H1 (cell line): ENCODE results near the gene THRB. TPM values are rescaled to one million over a fixed set of nuclear protein-coding genes. Genes with fewer than 3 reads are reported as not detected.
A peak's percentile ranks its signal among the peaks of the same experiment; 100 is the strongest.

Experiments used
- CTCF ChIA-PET: fragments of 300-600 bp; sonication (Branson Sonifier 250); formaldehyde crosslinking; loops from one replicate; lab custom pipeline; 2021; ENCODE audit not compliant: partially characterized antibody; lab: Charles Lee
- POLR2A ChIA-PET: fragments of 300-600 bp; sonication (Branson Sonifier 250); formaldehyde crosslinking; loops from one replicate; lab custom pipeline; 2021; ENCODE audit warnings: inconsistent platforms; ENCODE audit not compliant: partially characterized antibody; lab: Charles Lee
- DNase-seq, 2 experiments: peaks; one replicate each; pipeline versions ENCODE4 v3.0.0 to v3.0.0-alpha.2; 2010 to 2022; ENCODE audit warnings: low spot score in 2 of 2, low read depth in 1 of 2, mixed read lengths in 1 of 2
- FAIRE-seq: peaks from 2 replicates; lab custom pipeline; 2011; peaks lifted over from hg19 to GRCh38; lab: Jason Lieb, UNC
- H2AFZ ChIP-seq: 2 replicates; pipeline ENCODE4 v1.8.1; 2012; ENCODE audit warnings: low read length, inconsistent platforms
- H2AK5ac ChIP-seq: 2 replicates; pipeline ENCODE4 v1.6.1; 2013; ENCODE audit warnings: low read depth, low read length
- H2BK120ac ChIP-seq: replicated peaks from 2 replicates; pipeline ENCODE3; 2013; ENCODE audit warnings: low read depth, low read length, inconsistent platforms
- H2BK12ac ChIP-seq: 2 replicates; pipeline ENCODE4 v1.6.1; 2013; ENCODE audit warnings: low read depth, low read length
- H2BK15ac ChIP-seq: 2 replicates; pipeline ENCODE4 v1.6.1; 2013; ENCODE audit warnings: low read length
- H2BK20ac ChIP-seq: 2 replicates; pipeline ENCODE4 v1.6.1; 2013; ENCODE audit warnings: low read length
- H2BK5ac ChIP-seq: 2 replicates; pipeline ENCODE4 v1.6.1; 2013; ENCODE audit warnings: low read depth, low read length
- H3K14ac ChIP-seq: 2 replicates; pipeline ENCODE4 v1.6.1; 2013; ENCODE audit warnings: inconsistent platforms; ENCODE audit not compliant: insufficient read length
- H3K18ac ChIP-seq: 2 replicates; pipeline ENCODE4 v1.6.1; 2013; ENCODE audit warnings: low read length; ENCODE audit errors: extremely low read depth
- H3K23ac ChIP-seq: 2 replicates; pipeline ENCODE4 v1.6.1; 2013; ENCODE audit warnings: inconsistent platforms; ENCODE audit not compliant: insufficient read length
- H3K23me2 ChIP-seq: 2 replicates; pipeline ENCODE4 v1.6.1; 2013; ENCODE audit warnings: low read depth, low read length
- H3K27ac ChIP-seq: 2 replicates; pipeline ENCODE4 v1.6.1; 2011; ENCODE audit warnings: low read depth, low read length, inconsistent platforms
- H3K27me3 ChIP-seq, 4 experiments: replicated peaks in 1 of 4; 1 replicate in 1 of 4; 2 replicates in 3 of 4; pipeline versions ENCODE4 v1.6.1 to v1.8.1; 2011 to 2013; ENCODE audit warnings: low read length in 3 of 4, mild to moderate bottlenecking in 3 of 4, inconsistent platforms in 2 of 4, mixed read lengths in 2 of 4, moderate library complexity in 1 of 4; ENCODE audit not compliant: control insufficient read depth in 3 of 4, insufficient read depth in 3 of 4; ENCODE audit errors: extremely low read depth in 1 of 4
- H3K36me3 ChIP-seq, 4 experiments: 2 replicates each; pipeline versions ENCODE4 v1.6.1 to v1.8.1; 2011 to 2013; ENCODE audit warnings: mild to moderate bottlenecking in 4 of 4, low read length in 3 of 4, moderate library complexity in 2 of 4, control low read depth in 1 of 4, inconsistent platforms in 1 of 4; ENCODE audit not compliant: insufficient read depth in 4 of 4, control insufficient read depth in 2 of 4
- H3K4ac ChIP-seq: replicated peaks from 2 replicates; pipeline ENCODE3; 2013; ENCODE audit warnings: low read length, low read depth, mixed read lengths, inconsistent platforms; ENCODE audit not compliant: insufficient read length
- H3K4me1 ChIP-seq, 4 experiments: replicated peaks in 1 of 4; 1 replicate in 1 of 4; 2 replicates in 3 of 4; pipeline versions ENCODE4 v1.6.1 to v1.8.1; 2011 to 2013; ENCODE audit warnings: low read length in 3 of 4, inconsistent platforms in 2 of 4, mixed read lengths in 1 of 4; ENCODE audit not compliant: insufficient read depth in 4 of 4, control insufficient read depth in 3 of 4
- H3K4me2 ChIP-seq, 2 experiments: 2 replicates each; pipeline versions ENCODE4 v1.6.1 to v1.8.1; 2011 to 2013; ENCODE audit warnings: low read depth in 2 of 2, low read length in 2 of 2, control low read depth in 1 of 2, inconsistent platforms in 1 of 2, mild to moderate bottlenecking in 1 of 2; ENCODE audit not compliant: insufficient read depth in 1 of 2
- H3K4me3 ChIP-seq, 4 experiments: fragments of 200-600, 300-600 bp in 1 of 4; sonication (generic), shearing (Covaris generic), sonication (Bioruptor Twin) in 1 of 4; 2 replicates each; pipeline versions ENCODE4 v1.5.1 to v1.8.1; 2011 to 2016; ENCODE audit warnings: low read length in 4 of 4, low read depth in 3 of 4, control low read depth in 2 of 4, inconsistent platforms in 2 of 4, mild to moderate bottlenecking in 2 of 4, mixed read lengths in 1 of 4, moderate library complexity in 1 of 4; ENCODE audit not compliant: insufficient read depth in 2 of 4; ENCODE audit errors: extremely low read depth in 1 of 4
- H3K56ac ChIP-seq: replicated peaks from 2 replicates; pipeline ENCODE3; 2013; ENCODE audit warnings: low read depth, mild to moderate bottlenecking, mixed read lengths, low read length, inconsistent platforms; ENCODE audit not compliant: insufficient read length
- H3K79me1 ChIP-seq: 2 replicates; pipeline ENCODE4 v1.6.1; 2013; ENCODE audit warnings: low read depth, low read length, control low read depth
- H3K79me2 ChIP-seq, 2 experiments: 2 replicates each; pipeline versions ENCODE4 v1.6.1 to v1.8.1; 2012 to 2013; ENCODE audit warnings: low read length in 2 of 2, mild to moderate bottlenecking in 2 of 2, inconsistent platforms in 1 of 2; ENCODE audit not compliant: insufficient read depth in 2 of 2, control insufficient read depth in 1 of 2
- H3K9ac ChIP-seq, 4 experiments: replicated peaks in 1 of 4; 1 replicate in 1 of 4; 2 replicates in 3 of 4; pipeline versions ENCODE4 v1.6.1 to v1.8.1; 2011 to 2013; ENCODE audit warnings: low read depth in 3 of 4, low read length in 3 of 4, control low read depth in 2 of 4, mild to moderate bottlenecking in 2 of 4, moderate library complexity in 2 of 4, inconsistent platforms in 1 of 4; ENCODE audit errors: extremely low read depth in 1 of 4
- H3K9me3 ChIP-seq, 2 experiments: 2 replicates each; pipeline versions ENCODE4 v1.6.1 to v1.8.1; 2012 to 2013; ENCODE audit warnings: mild to moderate bottlenecking in 2 of 2, moderate library complexity in 2 of 2, control low read depth in 1 of 2, inconsistent platforms in 1 of 2, low read depth in 1 of 2, low read length in 1 of 2, mixed read lengths in 1 of 2; ENCODE audit not compliant: insufficient read depth in 2 of 2
- H4K20me1 ChIP-seq, 2 experiments: replicated peaks in 1 of 2; 2 replicates each; pipeline versions ENCODE3 to v1.8.1; 2011 to 2013; ENCODE audit warnings: inconsistent platforms in 2 of 2, low read length in 2 of 2, mild to moderate bottlenecking in 1 of 2; ENCODE audit not compliant: insufficient read depth in 2 of 2, control insufficient read depth in 1 of 2
- H4K5ac ChIP-seq: 2 replicates; pipeline ENCODE4 v1.6.1; 2013; ENCODE audit warnings: low read length, low read depth, mixed read lengths, inconsistent platforms; ENCODE audit not compliant: insufficient read length
- H4K8ac ChIP-seq: 2 replicates; pipeline ENCODE4 v1.8.0; 2013; ENCODE audit warnings: mild to moderate bottlenecking, moderate library complexity, low read length, inconsistent platforms; ENCODE audit not compliant: insufficient read depth; ENCODE audit errors: extremely low read depth
- H4K91ac ChIP-seq: replicated peaks from 2 replicates; pipeline ENCODE3; 2013; ENCODE audit warnings: low read length, mixed read lengths, inconsistent platforms; ENCODE audit not compliant: insufficient read length
- ASH2L ChIP-seq: fragments of 200-600, 300-600 bp; sonication (generic); IDR thresholded peaks from one replicate; pipeline ENCODE4 v1.7.1; 2017; ENCODE audit warnings: low read length
- CEBPB ChIP-seq: IDR thresholded peaks from 2 replicates; pipeline ENCODE4 v1.6.1; 2012; ENCODE audit warnings: low read depth, low read length
- CTCF ChIP-seq, 3 experiments: IDR thresholded peaks; 1 replicate in 2 of 3; 2 replicates in 1 of 3; pipeline versions ENCODE4 v1.5.1 to v1.6.1; 2011; ENCODE audit warnings: low read length in 3 of 3, mild to moderate bottlenecking in 3 of 3, inconsistent platforms in 2 of 3, low read depth in 1 of 3, moderate library complexity in 1 of 3; ENCODE audit not compliant: insufficient read depth in 1 of 3; ENCODE audit errors: control extremely low read depth in 1 of 3
- MAFK ChIP-seq: IDR thresholded peaks from 2 replicates; pipeline ENCODE4 v1.6.1; 2012; ENCODE audit warnings: low read depth, mild to moderate bottlenecking, improper control_type of control experiment, low read length
- NANOG ChIP-seq: IDR thresholded peaks from 2 replicates; pipeline ENCODE4 v1.6.1; 2011; ENCODE audit warnings: low read length, low read depth, mild to moderate bottlenecking, inconsistent platforms; ENCODE audit not compliant: insufficient read depth, poor library complexity, severe bottlenecking
- RAD21 ChIP-seq, 2 experiments: IDR thresholded peaks in 1 of 2; conservative IDR thresholded peaks in 1 of 2; 2 replicates each; pipeline ENCODE4 v1.6.1; 2011; ENCODE audit warnings: low read depth in 2 of 2, low read length in 2 of 2, improper control_type of control experiment in 1 of 2, inconsistent platforms in 1 of 2, mild to moderate bottlenecking in 1 of 2, moderate library complexity in 1 of 2
- TBP ChIP-seq: IDR thresholded peaks from 2 replicates; pipeline ENCODE4 v1.6.1; 2011; ENCODE audit warnings: low read depth, low read length, improper control_type of control experiment
- TEAD4 ChIP-seq: IDR thresholded peaks from 2 replicates; pipeline ENCODE4 v1.6.1; 2012; ENCODE audit warnings: low read depth, low read length, inconsistent platforms, mixed read lengths
- WGBS, 2 experiments: shearing (Covaris generic) in 1 of 2; methylation state at CpG; one replicate each; pipeline versions ENCODE4 v1.1.6 to v1.1.7; 2013 to 2015; ENCODE audit warnings: low lambda C conversion rate in 2 of 2, mixed read lengths in 2 of 2, inconsistent platforms in 1 of 2, low coverage in 1 of 2, missing lambda C conversion rate in 1 of 2; ENCODE audit not compliant: insufficient replicate concordance in 2 of 2, insufficient coverage in 1 of 2, insufficient read length in 1 of 2; ENCODE audit errors: extremely low coverage in 1 of 2, missing lambda C conversion rate in 1 of 2; 5-methylcytosine and 5-hydroxymethylcytosine counted together
- polyA plus RNA-seq, 7 experiments: library from polyadenylated mRNA; depleted of rRNA in 3 of 7; stranded (reverse) in 5 of 7; unstranded in 2 of 7; fragments of >200 nt in 5 of 7; fragments of 200-250 nt in 2 of 7; gene quantifications; 1 replicate in 5 of 7; 2 replicates in 1 of 7; 4 replicates in 1 of 7; pipeline versions ENCODE4 v1.2.1 to v1.2.3, GENCODE V29; 2011 to 2013; ENCODE audit warnings: missing spikeins in 2 of 7, mixed read lengths in 2 of 7
- total RNA-seq: library from RNA; stranded (reverse); fragmentation: NEBNext Ultra II Directional; extraction: Animal tissue kit (Norgen Biotek cat#: 25700); gene quantifications from 2 replicates; pipeline ENCODE4 v1.2.1, GENCODE V29; 2021

THRB gene
- total and polyA plus RNA-seq, 2 of the 8 experiments (the other 6 are each of a cell fraction or from before 2014, with no cell fraction given): 0.98 to 3.9 TPM

GRCh38 chr3:24149032-24149431, 345.6 kb downstream of the THRB start:
- DNase-seq: no peak

More at GRCh38 chr3:24149032-24149431, 345.6 kb downstream of the THRB start:
- no peak overlapping the region for H3K56ac ChIP-seq
- no peak overlapping the region for H4K5ac ChIP-seq
- H3K27me3 ChIP-seq: no peaks in the 10 kb centered on the region
- H4K20me1 ChIP-seq: no peaks in the 10 kb centered on the region
- 61% methylated on average over 2 of the region's 2 CpGs; no CpG with 5 or more reads in 1 of the 2 experiments for WGBS, 2 experiments
- no peak overlapping the region for H4K91ac ChIP-seq
- no peak overlapping the region for H2BK15ac ChIP-seq
- peaks cover 0 to 2% (median 0%) of the 10 kb centered on the region in 4 experiments; a peak in 1 of 7 replicates for H3K4me1 ChIP-seq
- H2AK5ac ChIP-seq: no peak overlapping the region
- H3K79me1 ChIP-seq: no peaks in the 10 kb centered on the region
- H2BK120ac ChIP-seq: no peak overlapping the region
- no peak overlapping the region for H2BK12ac ChIP-seq
- no peak overlapping the region for H2BK20ac ChIP-seq
- H3K9ac ChIP-seq: no peak overlapping the region
- ChIA-PET CTCF (interaction anchor here (0.6 to 2.8 kb wide), 23 partner anchors 8 to 1905 kb away, joined by 3 to 13 read pairs (median 5); no protein-coding TSS in a partner anchor), POLR2A (no interaction called here)
- H3K23me2 ChIP-seq: no peaks in the 10 kb centered on the region
- no peaks in the 10 kb centered on the region for H3K36me3 ChIP-seq
- H3K18ac ChIP-seq: no peak overlapping the region
- no peak overlapping the region for H3K23ac ChIP-seq
- H3K79me2 ChIP-seq: no peaks in the 10 kb centered on the region
- no peak overlapping the region for H3K4me2 ChIP-seq
- H3K9me3 ChIP-seq: no peaks in the 10 kb centered on the region
- no peak overlapping the region for H4K8ac ChIP-seq
- H3K4ac ChIP-seq: no peak overlapping the region
- FAIRE-seq: peak; percentile 36
- no peak overlapping the region for H2BK5ac ChIP-seq
- H3K14ac ChIP-seq: no peak overlapping the region
- no peak overlapping the region for H3K27ac ChIP-seq
- 0 out of 2 replicates have a peak, but pooled peaks have one; percentile 35 for TF ChIP-seq TEAD4
- no peak for TF ChIP-seq MAFK
- TF ChIP-seq CEBPB: no peak
- TF ChIP-seq ASH2L: no peak
- TF ChIP-seq TBP: no peak
- TF ChIP-seq RAD21 (IDR thresholded peaks at IDR 0.05 in 1 of 2, conservative IDR thresholded peaks at IDR 0.05 in 1 of 2; ENCODE audit: low read depth in 2 of 2, low read length in 2 of 2): peak; percentile 58 to 67
- peak in 2 of 3 experiments; percentile 58 to 68; a peak in 3 of 4 replicates for TF ChIP-seq CTCF (IDR thresholded peaks at IDR 0.05; ENCODE audit: control extremely low read depth in 1 of 3, insufficient read depth in 1 of 3, low read depth in 1 of 3, low read length in 3 of 3)
- TF ChIP-seq NANOG: no peak
- H2AFZ ChIP-seq: no peak overlapping the region
- H3K4me3 ChIP-seq: no peak overlapping the region
